SK-N-SH treated with all-trans-retinoic acid at 6 μM for 48 hours (cell line): ENCODE measurements around the gene SCNN1B.

Experiments
- GLIS3 ChIP-seq: fragments of 250-450 bp; sonication (Bioruptor Pico); IDR thresholded peaks from 2 replicates; pipeline ENCODE4 v1.5.0; 2020; ENCODE audit warnings: mild to moderate bottlenecking, moderate library complexity
- OSR1 ChIP-seq: fragments of 250-450 bp; sonication (Bioruptor Pico); IDR thresholded peaks from 2 replicates; pipeline ENCODE4 v1.8.0; 2022; ENCODE audit warnings: moderate library complexity, mild to moderate bottlenecking, inconsistent platforms
- PATZ1 ChIP-seq: fragments of 250-450 bp; sonication (Bioruptor Pico); IDR thresholded peaks from 2 replicates; pipeline ENCODE4 v1.8.0; 2020; ENCODE audit warnings: mild to moderate bottlenecking, moderate library complexity, borderline replicate concordance
- POU6F1 ChIP-seq: fragments of 250-450 bp; sonication (Bioruptor Pico); IDR thresholded peaks from 2 replicates; pipeline ENCODE4 v1.8.0; 2021; ENCODE audit warnings: low read depth, mild to moderate bottlenecking, moderate library complexity, borderline replicate concordance
- RARB ChIP-seq: fragments of 250-450 bp; sonication (Bioruptor Pico); IDR thresholded peaks from 2 replicates; pipeline ENCODE4 v1.8.0; 2021; ENCODE audit warnings: mild to moderate bottlenecking, moderate library complexity
- SNAI2 ChIP-seq: fragments of 250-450 bp; sonication (Bioruptor Pico); IDR thresholded peaks from 2 replicates; pipeline ENCODE4 v1.5.0; 2020; ENCODE audit warnings: mild to moderate bottlenecking, moderate library complexity
- TCF4 ChIP-seq: fragments of 250-450 bp; sonication (Bioruptor Pico); IDR thresholded peaks from 2 replicates; pipeline ENCODE4 v1.8.0; 2021; ENCODE audit warnings: mild to moderate bottlenecking, moderate library complexity, borderline replicate concordance
- TOX ChIP-seq: fragments of 250-450 bp; sonication (Bioruptor Pico); IDR thresholded peaks from 2 replicates; pipeline ENCODE4 v1.8.0; 2021; ENCODE audit warnings: mild to moderate bottlenecking, moderate library complexity, borderline replicate concordance
- ZFP3 ChIP-seq: fragments of 250-450 bp; sonication (Bioruptor Pico); IDR thresholded peaks from 2 replicates; pipeline ENCODE4 v1.5.0; 2020; ENCODE audit warnings: mild to moderate bottlenecking, moderate library complexity
- TF ChIP-seq, protein P1 (sequence below): fragments of 250-450 bp; sonication (Bioruptor Pico); IDR thresholded peaks from 2 replicates; pipeline ENCODE4 v1.5.1; 2020; ENCODE audit warnings: low read depth, mild to moderate bottlenecking, moderate library complexity

DNA sequence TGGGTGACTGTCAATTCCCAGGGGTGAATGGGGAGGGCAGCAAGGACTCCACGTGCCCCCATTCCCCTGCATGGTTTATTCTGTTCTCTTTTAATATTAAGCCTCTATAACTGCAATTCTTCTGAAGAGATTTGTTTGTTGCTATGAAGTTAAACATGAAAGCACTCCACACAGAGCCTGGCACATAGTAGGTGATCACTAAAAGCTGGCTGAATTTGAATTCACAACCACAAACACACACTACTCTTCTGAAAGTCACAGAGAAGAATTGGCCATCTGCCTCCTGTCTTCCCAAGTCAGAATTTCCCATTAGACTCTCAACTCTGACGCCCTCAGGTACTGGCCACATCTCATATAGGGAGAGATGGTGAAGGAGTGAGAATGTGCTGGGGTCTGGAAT lies 95.4 kb downstream of the SCNN1B start:
- no peak for TF ChIP-seq TCF4
- no peak for TF ChIP-seq PATZ1 (CRISPR knock-in tag)
- no peak for TF ChIP-seq SNAI2 (CRISPR knock-in tag)
- TF ChIP-seq TOX: no peak
- no peak for TF ChIP-seq ZFP3
- no peak for TF ChIP-seq OSR1 (CRISPR knock-in tag)
- TF ChIP-seq POU6F1 (CRISPR knock-in tag): no peak
- TF ChIP-seq, protein P1, sequence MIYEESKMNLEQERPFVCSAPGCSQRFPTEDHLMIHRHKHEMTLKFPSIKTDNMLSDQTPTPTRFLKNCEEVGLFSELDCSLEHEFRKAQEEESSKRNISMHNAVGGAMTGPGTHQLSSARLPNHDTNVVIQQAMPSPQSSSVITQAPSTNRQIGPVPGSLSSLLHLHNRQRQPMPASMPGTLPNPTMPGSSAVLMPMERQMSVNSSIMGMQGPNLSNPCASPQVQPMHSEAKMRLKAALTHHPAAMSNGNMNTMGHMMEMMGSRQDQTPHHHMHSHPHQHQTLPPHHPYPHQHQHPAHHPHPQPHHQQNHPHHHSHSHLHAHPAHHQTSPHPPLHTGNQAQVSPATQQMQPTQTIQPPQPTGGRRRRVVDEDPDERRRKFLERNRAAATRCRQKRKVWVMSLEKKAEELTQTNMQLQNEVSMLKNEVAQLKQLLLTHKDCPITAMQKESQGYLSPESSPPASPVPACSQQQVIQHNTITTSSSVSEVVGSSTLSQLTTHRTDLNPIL (CRISPR knock-in tag): no peak
- TF ChIP-seq GLIS3 (CRISPR knock-in tag): no peak
- no peak for TF ChIP-seq RARB (CRISPR knock-in tag)
